Measurements from ENCODE around the gene LSMEM2. TPM values are rescaled to one million over a fixed set of nuclear protein-coding genes. Genes with fewer than 3 reads are reported as not detected.

LSMEM2 gene
- total RNA-seq, 1 experiment from 2014 or later, result 0.57 TPM

GRCh38 chr3:50325113-50325480 lies 46.2 kb downstream of the LSMEM2 start:
- H3K36me3 Mint-ChIP-seq, result peaks cover 12% of the 10 kb centered on the region
- ATAC-seq (no peak), DNase-seq (ENCODE audit: low spot score) (no peak)
- no peaks in the 10 kb centered on the region for H3K9me3 Mint-ChIP-seq
- no peak overlapping the region for H3K27ac Mint-ChIP-seq
- H3K4me3 Mint-ChIP-seq, result no peak overlapping the region; the same call in 1 of the 2 replicates
- H3K4me1 Mint-ChIP-seq, result peaks cover 35% of the 10 kb centered on the region
- CTCF ChIA-PET, result interaction anchor here (0.7 to 5.5 kb wide), 8 partner anchors 12 to 287 kb away, joined by 3 to 95 read pairs (median 6); partner anchors contain the start of genes CISH, HYAL1, HYAL3 and IFRD2
- no peaks in the 10 kb centered on the region for H3K27me3 Mint-ChIP-seq (ENCODE audit: low read depth)
- POLR2A ChIA-PET, result no interaction called here
- no peak for TF ChIP-seq TP53 (CRISPR knock-in tag; IDR thresholded peaks at IDR 0.05)
- no peak for TF ChIP-seq NFE2L1 (CRISPR knock-in tag; IDR thresholded peaks at IDR 0.05)
- TF ChIP-seq ZNF317 (CRISPR knock-in tag; IDR thresholded peaks at IDR 0.05; ENCODE audit: borderline replicate concordance, low read depth), result no peak
- TF ChIP-seq EMX1 (CRISPR knock-in tag; IDR thresholded peaks at IDR 0.05), result no peak

GRCh38 chr3:50325497-50326181 lies 46.8 kb downstream of the LSMEM2 start:
- Mint-ChIP-seq H3K4me1 (peaks cover 30% of the 10 kb centered on the region), H3K9me3 (no peaks in the 10 kb centered on the region), H3K27ac (no peak overlapping the region), H3K4me3 (peak overlapping the region; percentile 29; the same call in 1 of the 2 replicates), H3K36me3 (peaks cover 13% of the 10 kb centered on the region), H3K27me3 (ENCODE audit: low read depth) (no peaks in the 10 kb centered on the region)
- CTCF ChIA-PET, result interaction anchor here (0.7 to 5.5 kb wide), 7 partner anchors 11 to 77 kb away, joined by 3 to 95 read pairs (median 7); partner anchors contain the start of genes HYAL1, HYAL3, IFRD2 and NAA80
- POLR2A ChIA-PET, result interaction anchor here (0.8 kb wide), 1 partner anchor 12 kb away, joined by 3 read pairs; no protein-coding TSS in a partner anchor
- no peak for ATAC-seq
- no peak for DNase-seq (ENCODE audit: low spot score)
- TF ChIP-seq ETV6 (CRISPR knock-in tag; IDR thresholded peaks at IDR 0.05), result no peak
- no peak for TF ChIP-seq NR1H2 (CRISPR knock-in tag; IDR thresholded peaks at IDR 0.05)
- TF ChIP-seq ELF4 (CRISPR knock-in tag; IDR thresholded peaks at IDR 0.05; ENCODE audit: low read depth), result no peak
- no peak for TF ChIP-seq CREM (CRISPR knock-in tag; IDR thresholded peaks at IDR 0.05)
- no peak for TF ChIP-seq STAT6 (CRISPR knock-in tag; conservative IDR thresholded peaks at IDR 0.05; ENCODE audit: low read depth)
- no peak for TF ChIP-seq ZNF138 (CRISPR knock-in tag; conservative IDR thresholded peaks at IDR 0.05)
- TF ChIP-seq ARID4B (CRISPR knock-in tag; IDR thresholded peaks at IDR 0.05; ENCODE audit: borderline replicate concordance), result no peak
- TF ChIP-seq PRDM15 (CRISPR knock-in tag; IDR thresholded peaks at IDR 0.05), result no peak
- TF ChIP-seq AFF4 (CRISPR knock-in tag; IDR thresholded peaks at IDR 0.05; ENCODE audit: borderline replicate concordance), result no peak
- no peak for TF ChIP-seq SMAD3 (CRISPR knock-in tag; IDR thresholded peaks at IDR 0.05; ENCODE audit: borderline replicate concordance)
- no peak for TF ChIP-seq AR (CRISPR knock-in tag; IDR thresholded peaks at IDR 0.05)
- TF ChIP-seq GTF2I (CRISPR knock-in tag; conservative IDR thresholded peaks at IDR 0.05), result no peak

Data from WTC11 (cell line).